ENCODE measurements around the gene PMF1. TPM values are rescaled to one million over a fixed set of nuclear protein-coding genes. Genes with fewer than 3 reads are reported as not detected.
"Not testable (repeated sequence)": the region's sequence is repeated elsewhere in the genome, so short reads cannot be mapped to it uniquely, and the experiment has no call there.

The PMF1 gene
- total RNA-seq, 1 experiment from 2014 or later: 50.2 TPM

DNA sequence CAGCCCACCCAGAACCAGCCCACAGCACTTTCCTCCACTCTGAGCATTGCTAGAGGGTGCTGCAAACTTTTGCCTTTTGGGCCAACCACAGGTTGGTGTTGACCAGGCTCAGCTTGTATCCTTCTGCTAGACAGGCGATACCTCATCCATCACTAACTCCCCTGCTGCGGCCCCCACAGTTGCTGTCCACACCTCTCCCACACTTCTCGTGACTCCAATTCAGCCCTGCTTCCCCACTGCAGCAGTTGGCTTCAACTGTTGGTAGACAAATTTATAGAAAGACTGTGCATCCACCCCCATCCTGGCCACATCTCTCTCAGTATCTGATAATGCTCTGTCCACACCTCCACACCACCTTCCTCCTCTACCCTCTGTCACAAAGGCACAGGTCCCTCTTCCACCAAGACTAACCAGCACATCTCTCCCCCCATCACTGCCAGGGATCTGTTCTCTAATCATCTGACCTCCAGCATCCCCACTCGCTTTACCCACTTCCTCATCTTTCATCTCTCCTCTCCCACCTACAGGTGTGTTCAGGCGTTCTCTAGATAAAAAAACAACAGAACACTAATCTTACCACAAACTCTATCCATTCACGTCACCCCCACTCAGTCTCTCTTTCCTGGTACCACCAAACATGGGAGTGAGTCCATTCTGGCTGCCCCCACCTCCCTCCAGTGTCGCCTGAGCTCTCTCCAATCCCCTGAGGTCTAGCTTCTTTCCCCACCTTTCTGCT is 34.7 kb upstream of the PMF1 start:
- Histone ChIP-seq H3K79me2 (ENCODE audit: low read depth) (no peaks in the 10 kb centered on the region), H3K36me3 (ENCODE audit: low read depth) (no peaks in the 10 kb centered on the region), H4K20me1 (ENCODE audit: insufficient read depth) (no peaks in the 10 kb centered on the region), H3F3A (ENCODE audit: insufficient read depth, low read depth) (no peaks in the 10 kb centered on the region), H3K4me2 (no peak overlapping the region), H3K9me2 (ENCODE audit: insufficient read depth) (no peaks in the 10 kb centered on the region), H3K27ac (no peak overlapping the region), H2AFZ (no peak overlapping the region), H3K4me1 (replicated peaks; ENCODE audit: insufficient read depth) (no peaks in the 10 kb centered on the region), H3K9me3 (ENCODE audit: insufficient read depth, low read depth) (no peaks in the 10 kb centered on the region), H3K4me3 (no peak overlapping the region), H3K27me3 (ENCODE audit: insufficient read depth, low read depth) (0 out of 2 replicates have a peak, but pooled peaks cover 4% of the 10 kb centered on the region)
- BruUV-seq (replicated peaks): no TSS peak
- ChIA-PET CTCF (no interaction called here), POLR2A (ENCODE audit: unreplicated experiment) (no interaction called here)
- TF ChIP-seq EZH2 (IDR thresholded peaks at IDR 0.05; ENCODE audit: low read depth) (no peak), CTCF (conservative IDR thresholded peaks at IDR 0.05) (no peak)
- intact Hi-C loops (cut with micrococcal nuclease; ENCODE audit: unreplicated experiment): no loop called here
- no peak for DNase-seq

DNA sequence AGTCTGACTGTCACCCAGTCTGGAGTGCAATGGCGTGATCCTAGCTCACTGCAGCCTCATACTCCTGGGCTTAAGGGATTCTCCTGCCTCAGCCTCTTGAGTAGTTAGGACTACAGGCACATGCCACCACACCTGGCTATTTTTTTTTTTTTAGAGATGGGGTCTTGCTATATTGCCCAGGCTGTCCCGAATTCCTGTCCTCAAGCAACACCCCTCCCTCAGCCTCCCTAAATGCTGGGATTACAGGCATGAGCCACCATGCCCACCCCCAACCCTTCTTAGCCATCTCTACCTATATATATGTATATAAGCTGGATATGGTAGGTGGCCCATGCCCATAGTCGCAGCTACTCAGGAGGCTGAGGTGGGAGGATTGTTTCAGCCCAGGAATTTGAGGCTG is 32.3 kb upstream of the PMF1 start:
- ChIA-PET CTCF (no interaction called here), POLR2A (ENCODE audit: unreplicated experiment) (interaction anchor here (0.6 kb wide), 1 partner anchor 417 kb away, joined by 3 read pairs; no protein-coding TSS in a partner anchor)
- no peaks in the 10 kb centered on the region for H3F3A ChIP-seq (ENCODE audit: insufficient read depth, low read depth)
- no peaks in the 10 kb centered on the region for H4K20me1 ChIP-seq (ENCODE audit: insufficient read depth)
- TF ChIP-seq EZH2 (IDR thresholded peaks at IDR 0.05; ENCODE audit: low read depth) (no peak), CTCF (conservative IDR thresholded peaks at IDR 0.05) (no peak)
- BruUV-seq (replicated peaks): no TSS peak
- no peak overlapping the region for H3K4me3 ChIP-seq
- no peaks in the 10 kb centered on the region for H3K4me1 ChIP-seq (replicated peaks; ENCODE audit: insufficient read depth)
- DNase-seq: no peak
- no peak overlapping the region for H2AFZ ChIP-seq
- no peak overlapping the region for H3K27ac ChIP-seq
- no peaks in the 10 kb centered on the region for H3K79me2 ChIP-seq (ENCODE audit: low read depth)
- no peaks in the 10 kb centered on the region for H3K9me3 ChIP-seq (ENCODE audit: insufficient read depth, low read depth)
- intact Hi-C loops (cut with micrococcal nuclease; ENCODE audit: unreplicated experiment): no loop called here
- 0 out of 2 replicates have a peak, but pooled peaks cover under 1% of the 10 kb centered on the region for H3K27me3 ChIP-seq (ENCODE audit: insufficient read depth, low read depth)
- no peaks in the 10 kb centered on the region for H3K9me2 ChIP-seq (ENCODE audit: insufficient read depth)
- no peaks in the 10 kb centered on the region for H3K36me3 ChIP-seq (ENCODE audit: low read depth)
- H3K4me2 ChIP-seq: no peak overlapping the region

DNA sequence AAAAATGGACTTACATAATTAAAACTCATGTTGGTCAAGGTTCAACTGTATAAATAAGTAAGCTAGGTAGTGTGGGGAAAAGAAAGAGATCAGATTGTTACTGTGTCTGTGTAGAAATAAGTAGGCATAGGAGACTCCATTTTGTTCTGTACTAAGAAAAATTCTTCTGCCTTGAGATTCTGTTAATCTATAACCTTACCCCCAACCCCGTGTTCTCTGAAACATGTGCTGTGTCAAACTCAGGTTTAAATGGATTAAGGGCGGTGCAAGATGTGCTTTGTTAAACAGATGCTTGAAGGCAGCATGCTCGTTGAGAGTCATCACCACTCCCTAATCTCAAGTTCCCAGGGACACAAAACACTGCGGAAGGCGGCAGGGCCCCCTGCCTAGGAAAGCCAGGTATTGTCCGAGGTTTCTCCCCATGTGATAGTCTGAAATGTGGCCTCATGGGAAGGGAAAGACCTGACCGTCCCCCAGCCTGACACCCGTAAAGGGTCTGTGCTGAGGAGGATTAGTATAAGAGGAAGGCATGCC is 31.3 kb upstream of the PMF1 start:
- H3K27ac ChIP-seq; H4K20me1 ChIP-seq (ENCODE audit: insufficient read depth); POLR2A ChIA-PET (ENCODE audit: unreplicated experiment); H3K4me3 ChIP-seq; H3K79me2 ChIP-seq (ENCODE audit: low read depth); H3F3A ChIP-seq (ENCODE audit: insufficient read depth, low read depth); H2AFZ ChIP-seq; DNase-seq; CTCF ChIA-PET; H3K9me2 ChIP-seq (ENCODE audit: insufficient read depth); BruUV-seq (replicated peaks); H3K9me3 ChIP-seq (ENCODE audit: insufficient read depth, low read depth); intact Hi-C loops (cut with micrococcal nuclease; ENCODE audit: unreplicated experiment); H3K4me2 ChIP-seq; H3K36me3 ChIP-seq (ENCODE audit: low read depth); H3K4me1 ChIP-seq (replicated peaks; ENCODE audit: insufficient read depth); H3K27me3 ChIP-seq (ENCODE audit: insufficient read depth, low read depth): not testable (repeated sequence)

DNA sequence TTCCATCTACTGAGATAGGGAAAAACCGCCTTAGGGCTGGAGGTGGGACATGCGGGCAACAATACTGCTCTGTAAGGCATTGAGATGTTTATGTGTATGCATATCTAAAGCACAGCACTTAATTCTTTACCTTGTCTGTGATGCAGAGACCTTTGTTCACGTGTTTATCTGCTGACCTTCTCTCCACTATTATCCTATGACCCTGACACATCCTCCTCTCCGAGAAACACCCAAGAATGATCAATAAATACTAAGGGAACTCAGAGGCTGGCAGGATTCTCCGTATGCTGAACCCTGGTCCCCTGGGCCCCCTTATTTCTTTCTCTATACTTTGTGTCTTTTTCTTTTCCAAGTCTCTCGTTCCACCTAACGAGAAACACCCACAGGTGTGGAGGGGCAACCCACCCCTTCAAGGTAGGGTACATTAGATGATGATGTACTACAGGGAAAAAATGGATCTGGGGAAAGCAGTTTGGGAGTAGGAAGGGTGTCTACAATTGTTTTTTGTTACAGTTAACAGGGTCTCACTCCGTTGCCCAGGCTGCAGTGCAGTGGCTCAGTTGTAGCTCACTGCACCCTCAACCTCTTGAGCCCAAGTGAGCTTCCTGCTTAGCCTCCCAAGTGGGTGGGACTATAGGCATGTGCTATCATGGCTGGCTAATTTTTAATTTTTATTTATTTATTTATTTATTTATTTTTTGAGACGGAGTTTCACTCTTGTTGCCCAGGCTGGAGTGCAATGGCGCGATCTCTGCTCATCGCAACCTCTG is 30.6 kb upstream of the PMF1 start:
- CTCF ChIA-PET: not testable (repeated sequence)

GRCh38 chr1:156186347-156187177 is 26.2 kb upstream of the PMF1 start:
- BruUV-seq (replicated peaks); POLR2A ChIA-PET (ENCODE audit: unreplicated experiment); H3K79me2 ChIP-seq (ENCODE audit: low read depth); H3K4me3 ChIP-seq; H3K9me2 ChIP-seq (ENCODE audit: insufficient read depth); H3K27ac ChIP-seq; H4K20me1 ChIP-seq (ENCODE audit: insufficient read depth); H3K4me2 ChIP-seq; H3K4me1 ChIP-seq (replicated peaks; ENCODE audit: insufficient read depth); H3K9me3 ChIP-seq (ENCODE audit: insufficient read depth, low read depth); CTCF ChIA-PET; H2AFZ ChIP-seq; H3K27me3 ChIP-seq (ENCODE audit: insufficient read depth, low read depth); H3K36me3 ChIP-seq (ENCODE audit: low read depth); H3F3A ChIP-seq (ENCODE audit: insufficient read depth, low read depth); DNase-seq; intact Hi-C loops (cut with micrococcal nuclease; ENCODE audit: unreplicated experiment): not testable (repeated sequence)

More for the DNA sequence above, 30.6 kb upstream of the PMF1 start:
- H3K36me3 ChIP-seq (ENCODE audit: low read depth); H3K27me3 ChIP-seq (ENCODE audit: insufficient read depth, low read depth); H2AFZ ChIP-seq; intact Hi-C loops (cut with micrococcal nuclease; ENCODE audit: unreplicated experiment); H3F3A ChIP-seq (ENCODE audit: insufficient read depth, low read depth); DNase-seq; H3K4me1 ChIP-seq (replicated peaks; ENCODE audit: insufficient read depth); H3K9me2 ChIP-seq (ENCODE audit: insufficient read depth); H3K9me3 ChIP-seq (ENCODE audit: insufficient read depth, low read depth); H4K20me1 ChIP-seq (ENCODE audit: insufficient read depth); POLR2A ChIA-PET (ENCODE audit: unreplicated experiment); H3K4me2 ChIP-seq; H3K4me3 ChIP-seq; H3K79me2 ChIP-seq (ENCODE audit: low read depth); H3K27ac ChIP-seq; BruUV-seq (replicated peaks): not testable (repeated sequence)
